ENCODE results near the gene HAVCR2. TPM values are rescaled to one million over a fixed set of nuclear protein-coding genes. Genes with fewer than 3 reads are reported as not detected.

HAVCR2 gene
- total RNA-seq (0.04 and 1.3 TPM in 2 replicates), polyA plus RNA-seq (0.21 TPM in 1 of 2 replicates, not detected in the other)

- Histone ChIP-seq H3K4me3 (no peak within 1 kb of the TSS), H3K9me3 (ENCODE audit: low read depth) (no peaks in the 10 kb centered on the region), H3K27ac (no peak within 1 kb of the TSS), H3K36me3 (no peaks in the 10 kb centered on the region), H3K4me1 (ENCODE audit: low read depth) (no peaks in the 10 kb centered on the region), H3K27me3 (no peaks in the 10 kb centered on the region)
- TF ChIP-seq CTCF (IDR thresholded peaks at IDR 0.05; ENCODE audit: low read depth, low read length), result no peak
- no peak for DNase-seq (ENCODE audit: low read depth in 1 of 2, low spot score in 1 of 2)
Measured at GRCh38 chr5:157108976-157109375, at the start of gene HAVCR2. Gene HAVCR2 (minus strand): TSS chr5:157109044. CDS start chr5:157108983, 61 bp downstream.

GRCh38 chr5:157157293-157157891 is 48.5 kb upstream of the HAVCR2 start:
- Histone ChIP-seq H3K4me1 (ENCODE audit: low read depth) (no peaks in the 10 kb centered on the region), H3K27me3 (no peaks in the 10 kb centered on the region), H3K9me3 (ENCODE audit: low read depth) (no peaks in the 10 kb centered on the region), H3K4me3 (no peak overlapping the region), H3K36me3 (no peaks in the 10 kb centered on the region), H3K27ac (no peak overlapping the region)
- DNase-seq (ENCODE audit: low read depth in 1 of 2, low spot score in 1 of 2), result no peak
- TF ChIP-seq CTCF (IDR thresholded peaks at IDR 0.05; ENCODE audit: low read depth, low read length), result no peak

- Histone ChIP-seq H3K4me3 (no peak overlapping the region), H3K4me1 (ENCODE audit: low read depth) (no peaks in the 10 kb centered on the region), H3K27ac (no peak overlapping the region), H3K27me3 (no peaks in the 10 kb centered on the region), H3K36me3 (no peaks in the 10 kb centered on the region), H3K9me3 (ENCODE audit: low read depth) (no peaks in the 10 kb centered on the region)
- no peak for TF ChIP-seq CTCF (IDR thresholded peaks at IDR 0.05; ENCODE audit: low read depth, low read length)
- no peak for DNase-seq (ENCODE audit: low read depth in 1 of 2, low spot score in 1 of 2)
Measured at GRCh38 chr5:157155297-157155696, 46.5 kb upstream of the HAVCR2 start.

- no peak for DNase-seq (ENCODE audit: low read depth in 1 of 2, low spot score in 1 of 2)
- Histone ChIP-seq H3K27me3 (no peaks in the 10 kb centered on the region), H3K27ac (no peak overlapping the region), H3K4me3 (no peak overlapping the region), H3K4me1 (ENCODE audit: low read depth) (peaks cover 9% of the 10 kb centered on the region), H3K9me3 (ENCODE audit: low read depth) (no peaks in the 10 kb centered on the region), H3K36me3 (no peaks in the 10 kb centered on the region)
- no peak for TF ChIP-seq CTCF (IDR thresholded peaks at IDR 0.05; ENCODE audit: low read depth, low read length)
Measured at GRCh38 chr5:157150995-157151394, 42.2 kb upstream of the HAVCR2 start.

- H3K9me3 ChIP-seq (ENCODE audit: low read depth), result no peaks in the 10 kb centered on the region
- DNase-seq (ENCODE audit: low read depth in 1 of 2, low spot score in 1 of 2), result peak; percentile 80 to 82
- peak overlapping the region; percentile 63 for H3K27ac ChIP-seq
- peaks cover 9% of the 10 kb centered on the region for H3K4me1 ChIP-seq (ENCODE audit: low read depth)
- TF ChIP-seq CTCF (IDR thresholded peaks at IDR 0.05; ENCODE audit: low read depth, low read length), result peak; percentile 96
- no peaks in the 10 kb centered on the region for H3K36me3 ChIP-seq
- no peaks in the 10 kb centered on the region for H3K27me3 ChIP-seq
- no peak overlapping the region for H3K4me3 ChIP-seq
Measured at GRCh38 chr5:157148734-157149615, 40.1 kb upstream of the HAVCR2 start.
